Neural cell (in vitro differentiated cells): ENCODE results near the gene PTGER1. TPM values are rescaled to one million over a fixed set of nuclear protein-coding genes. Genes with fewer than 3 reads are reported as not detected.

Experiments
- H2AFZ ChIP-seq: fragments of 200-600, 300-800 bp; sonication (generic), shearing (Covaris generic); 2 replicates; pipeline ENCODE4 v1.6.0; 2014; ENCODE audit warnings: low read depth, mild to moderate bottlenecking, antibody characterized with exemption, low read length, moderate library complexity
- H3F3A ChIP-seq: fragments of 200-600 bp; shearing (Covaris generic); 2 replicates; pipeline ENCODE4 v1.6.1; 2016; ENCODE audit warnings: mild to moderate bottlenecking, moderate library complexity, mixed read lengths, antibody characterized with exemption, low read length; ENCODE audit not compliant: insufficient read depth, poor library complexity, severe bottlenecking
- H3K27ac ChIP-seq: fragments of 200-600, 300-800 bp; sonication (generic), shearing (Covaris generic); 2 replicates; pipeline ENCODE4 v1.5.1; 2014; ENCODE audit warnings: mild to moderate bottlenecking, low read length, moderate library complexity
- H3K27me3 ChIP-seq: fragments of 300-800, 200-600 bp; sonication (generic), shearing (Covaris generic); 2 replicates; pipeline ENCODE4 v1.6.0; 2014; ENCODE audit warnings: mild to moderate bottlenecking, low read depth, low read length, moderate library complexity; ENCODE audit not compliant: insufficient read depth
- H3K36me3 ChIP-seq: fragments of 300-800, 200-600 bp; sonication (generic), shearing (Covaris generic); 2 replicates; pipeline ENCODE4 v1.5.1; 2014; ENCODE audit warnings: mild to moderate bottlenecking, antibody characterized with exemption, low read length, moderate library complexity; ENCODE audit not compliant: insufficient read depth
- H3K4me2 ChIP-seq: fragments of 300-800, 200-600 bp; sonication (generic), shearing (Covaris generic); 2 replicates; pipeline ENCODE4 v1.6.0; 2014; ENCODE audit warnings: mild to moderate bottlenecking, low read length
- H3K4me3 ChIP-seq: fragments of 300-800, 200-600 bp; sonication (generic), shearing (Covaris generic); 2 replicates; pipeline ENCODE4 v1.5.1; 2014; ENCODE audit warnings: mild to moderate bottlenecking, low read length, moderate library complexity
- H3K79me2 ChIP-seq: fragments of 200-600 bp; shearing (Covaris generic); replicated peaks from 2 replicates; pipeline ENCODE4 v1.6.0; 2014; ENCODE audit warnings: mild to moderate bottlenecking, low read length, moderate library complexity; ENCODE audit not compliant: insufficient read depth
- H3K9ac ChIP-seq: fragments of 300-800, 200-600 bp; sonication (generic), shearing (Covaris generic); 2 replicates; pipeline ENCODE4 v1.6.1; 2016; ENCODE audit warnings: mild to moderate bottlenecking, low read length, mixed read lengths
- H3K9me2 ChIP-seq: fragments of 200-600 bp; shearing (Covaris generic); 2 replicates; pipeline ENCODE4 v1.6.1; 2016; ENCODE audit warnings: mild to moderate bottlenecking, low read length, mixed read lengths; ENCODE audit not compliant: insufficient read depth
- H3K9me3 ChIP-seq: fragments of 200-600, 300-800 bp; sonication (generic), shearing (Covaris generic); 2 replicates; pipeline ENCODE4 v1.6.1; 2016; ENCODE audit warnings: mild to moderate bottlenecking, mixed run types, low read length, moderate library complexity, mixed read lengths
- H4K20me1 ChIP-seq: fragments of 200-600 bp; shearing (Covaris generic); 2 replicates; pipeline ENCODE4 v1.6.1; 2016; ENCODE audit warnings: mild to moderate bottlenecking, mixed run types; ENCODE audit not compliant: insufficient read depth
- CTCF ChIP-seq: fragments of 450-650 bp; IDR thresholded peaks from 2 replicates; pipeline ENCODE4 v1.5.1; 2014; ENCODE audit warnings: antibody characterized with exemption, mild to moderate bottlenecking, moderate library complexity; ENCODE audit not compliant: poor library complexity, severe bottlenecking
- EP300 ChIP-seq: fragments of 450-650 bp; conservative IDR thresholded peaks from 2 replicates; pipeline ENCODE4 v1.6.1; 2014; ENCODE audit warnings: antibody characterized with exemption, mild to moderate bottlenecking, moderate library complexity; ENCODE audit not compliant: poor library complexity, severe bottlenecking
- EZH2 ChIP-seq: fragments of 200-600, 300-800 bp; shearing (Covaris generic), sonication (generic); IDR thresholded peaks from 2 replicates; pipeline ENCODE4 v1.6.1; 2014; ENCODE audit warnings: antibody characterized with exemption, low read length, borderline replicate concordance, mild to moderate bottlenecking; ENCODE audit not compliant: insufficient read depth, poor library complexity, severe bottlenecking
- MXI1 ChIP-seq: fragments of 450-650 bp; conservative IDR thresholded peaks from 2 replicates; pipeline ENCODE4 v1.6.1; 2014; ENCODE audit warnings: antibody characterized with exemption, mild to moderate bottlenecking; ENCODE audit not compliant: poor library complexity, severe bottlenecking
- POLR2AphosphoS5 ChIP-seq: IDR thresholded peaks from 2 replicates; pipeline ENCODE4 v1.6.1; 2012
- RAD21 ChIP-seq: fragments of 450-650 bp; conservative IDR thresholded peaks from 2 replicates; pipeline ENCODE4 v1.6.1; 2014; ENCODE audit warnings: antibody characterized with exemption, mild to moderate bottlenecking, moderate library complexity
- REST ChIP-seq: IDR thresholded peaks from 2 replicates; pipeline ENCODE4 v1.6.1; 2012; ENCODE audit warnings: borderline replicate concordance
- SMC3 ChIP-seq: fragments of 450-650 bp; conservative IDR thresholded peaks from 2 replicates; pipeline ENCODE4 v1.6.1; 2014; ENCODE audit warnings: antibody characterized with exemption, mild to moderate bottlenecking, moderate library complexity; ENCODE audit not compliant: poor library complexity
- TAF1 ChIP-seq: IDR thresholded peaks from 2 replicates; pipeline ENCODE4 v1.6.1; 2012; ENCODE audit warnings: low read depth
- polyA plus RNA-seq: library from polyadenylated mRNA; depleted of rRNA; stranded (reverse); fragments of >200 nt; gene quantifications from 2 replicates; pipeline ENCODE4 v1.2.3, GENCODE V29; 2014
- small RNA-seq, 3 experiments: library from RNA; depleted of rRNA; stranded (forward); fragments of <200 nt; gene quantifications; one replicate each; pipeline ENCODE3, GENCODE V24; 2012

PTGER1 gene
- polyA plus RNA-seq, 1 donor from 2014 or later: not detected

- H3K79me2 ChIP-seq: no peaks in the 10 kb centered on the region
- H2AFZ ChIP-seq: no peak overlapping the region
- no peak overlapping the region for H3K4me3 ChIP-seq
- no peak overlapping the region for H3K9ac ChIP-seq
- H3K27ac ChIP-seq: no peak overlapping the region
- H4K20me1 ChIP-seq: no peaks in the 10 kb centered on the region
- no peaks in the 10 kb centered on the region for H3F3A ChIP-seq
- no peaks in the 10 kb centered on the region for H3K9me3 ChIP-seq
- no peak overlapping the region for H3K4me2 ChIP-seq
- H3K9me2 ChIP-seq: no peaks in the 10 kb centered on the region
- no peaks in the 10 kb centered on the region for H3K27me3 ChIP-seq
- no peak for TF ChIP-seq EP300
- TF ChIP-seq REST: no peak
- TF ChIP-seq POLR2AphosphoS5: no peak
- TF ChIP-seq CTCF: no peak
- no peak for TF ChIP-seq MXI1
- TF ChIP-seq SMC3: no peak
- TF ChIP-seq RAD21: no peak
- no peak for TF ChIP-seq EZH2
- no peak for TF ChIP-seq TAF1
- H3K36me3 ChIP-seq: no peaks in the 10 kb centered on the region
Measured at GRCh38 chr19:14425696-14426138, 49.4 kb downstream of the PTGER1 start.

Small RNAs within 50 kb of the gene (small RNA-seq; reads per million reads assigned to genes)
- gene SNRPGP15: 0 reads per million in 3 experiments

Other genes with a start within 250 kb of the PTGER1 start
- 0.51 and 0.96 TPM in 2 replicates for gene ADGRE5, start 93.9 kb downstream of the PTGER1 start, polyA plus RNA-seq
- 76.4 and 79.2 TPM in 2 replicates for gene DDX39A, start 56.0 kb downstream of the PTGER1 start, polyA plus RNA-seq
- gene PKN1, start 42.0 kb downstream of the PTGER1 start, polyA plus RNA-seq: 64.4 and 84.4 TPM in 2 replicates
- 128 and 168 TPM in 2 replicates for gene GIPC1, start 20.8 kb upstream of the PTGER1 start, polyA plus RNA-seq
- gene DNAJB1, start 43.0 kb upstream of the PTGER1 start, polyA plus RNA-seq: 64.6 and 70.9 TPM in 2 replicates
- 31.4 and 42.4 TPM in 2 replicates for gene TECR, start 54.2 kb upstream of the PTGER1 start, polyA plus RNA-seq
- 615 and 696 TPM in 2 replicates for gene NDUFB7, start 96.7 kb upstream of the PTGER1 start, polyA plus RNA-seq
- not detected in 2 replicates for gene CLEC17A, start 107.7 kb upstream of the PTGER1 start, polyA plus RNA-seq
- gene ADGRE3, start 199.5 kb upstream of the PTGER1 start, polyA plus RNA-seq: not detected in 2 replicates
- 67.6 and 79.5 TPM in 2 replicates for gene ZNF333, start 214.7 kb upstream of the PTGER1 start, polyA plus RNA-seq